PFSK-1 (cell line): Measurements from ENCODE around the gene NUDT21.

Experiments used
- FOXP2 ChIP-seq: optimal IDR thresholded peaks from 2 replicates; pipeline ENCODE3; 2011; ENCODE audit warnings: borderline replicate concordance, control low read depth, inconsistent platforms; ENCODE audit not compliant: insufficient read depth; ENCODE audit errors: extremely low read length, extremely low read depth
- POLR2AphosphoS5 ChIP-seq: IDR thresholded peaks from 2 replicates; pipeline ENCODE4 v1.6.1; 2012; ENCODE audit warnings: low read depth, mild to moderate bottlenecking, control low read depth, low read length, moderate library complexity
- REST ChIP-seq, 2 experiments: IDR thresholded peaks; 2 replicates each; pipeline versions ENCODE4 v1.6.1 to v1.8.0; 2011 to 2012; ENCODE audit warnings: low read depth in 2 of 2, low read length in 2 of 2, control low read depth in 1 of 2, inconsistent platforms in 1 of 2, mild to moderate bottlenecking in 1 of 2, moderate library complexity in 1 of 2; ENCODE audit not compliant: insufficient read depth in 1 of 2
- SIN3A ChIP-seq: IDR thresholded peaks from 2 replicates; pipeline ENCODE4 v1.6.1; 2012; ENCODE audit warnings: mild to moderate bottlenecking, low read length, moderate library complexity, borderline replicate concordance; ENCODE audit not compliant: insufficient read depth
- TAF1 ChIP-seq: IDR thresholded peaks from 2 replicates; pipeline ENCODE4 v1.6.1; 2012; ENCODE audit warnings: low read length, control low read depth, borderline replicate concordance; ENCODE audit not compliant: insufficient read depth

- TF ChIP-seq TAF1 (no peak), REST (IDR thresholded peaks at IDR 0.05; ENCODE audit: insufficient read depth in 1 of 2, low read depth in 2 of 2, low read length in 2 of 2) (no peak), POLR2AphosphoS5 (no peak), SIN3A (no peak), FOXP2 (no peak)
These were observed 15.2 kb upstream of the NUDT21 start for GRCh38 chr16:56466344-56466743.
